ENCODE results near the gene PLA2G4A.

DNA sequence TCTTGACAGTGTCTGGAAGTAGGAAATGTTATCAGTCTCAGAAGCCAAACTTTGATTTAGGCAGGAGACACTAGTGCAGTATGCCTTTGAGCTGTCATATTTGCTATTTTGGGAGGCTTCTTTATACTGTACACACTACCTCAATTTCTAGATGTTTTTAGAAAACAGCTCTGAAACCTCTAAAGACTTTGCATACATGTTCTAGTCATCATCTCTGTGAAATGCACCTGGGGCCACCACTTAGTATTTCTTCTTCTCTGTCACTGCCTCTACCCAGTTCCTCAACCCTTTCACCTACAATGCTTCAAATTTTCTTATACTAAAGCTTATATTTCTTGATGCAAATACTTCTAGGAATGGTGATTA is 29.1 kb upstream of the PLA2G4A start:
- no peak for TF ChIP-seq POLR2A (IDR thresholded peaks at IDR 0.05; ENCODE audit: low read length)
- TF ChIP-seq GATA1 (IDR thresholded peaks at IDR 0.05; ENCODE audit: low read depth, low read length), result no peak

All from erythroblast (primary cell).